Suprapubic skin (tissue), 4 donors: ENCODE data around the gene EHD3. TPM values are rescaled to one million over a fixed set of nuclear protein-coding genes. Genes with fewer than 3 reads are reported as not detected.

ENCODE experiments used
- DNase-seq, 2 donors: peaks; one replicate each; pipeline ENCODE4 v3.0.0-alpha.2; 2019; ENCODE audit warnings: low spot score in 2 of 2
- H3K27ac ChIP-seq: fragments of 200-600 bp; sonication (generic); one replicate; pipeline ENCODE4 v1.5.1; 2019
- H3K27me3 ChIP-seq: fragments of 200-600 bp; sonication (generic); one replicate; pipeline ENCODE4 v1.5.1; 2019
- H3K36me3 ChIP-seq: fragments of 200-600 bp; sonication (generic); one replicate; pipeline ENCODE4 v1.5.1; 2019
- H3K4me1 ChIP-seq: fragments of 200-600 bp; sonication (generic); one replicate; pipeline ENCODE4 v1.5.1; 2019
- H3K4me3 ChIP-seq: fragments of 200-600 bp; sonication (generic); one replicate; pipeline ENCODE4 v1.5.1; 2019; ENCODE audit warnings: mild to moderate bottlenecking
- H3K9me3 ChIP-seq: fragments of 200-600 bp; sonication (generic); one replicate; pipeline ENCODE4 v1.5.1; 2019
- EP300 ChIP-seq: sonication (generic); formaldehyde crosslinking; IDR thresholded peaks from one replicate; pipeline ENCODE4 v1.6.1; 2017; ENCODE audit warnings: antibody characterized with exemption
- POLR2A ChIP-seq, 2 donors: fragments of 450-650 bp; IDR thresholded peaks; one replicate each; pipeline ENCODE4 v1.6.1; 2017; ENCODE audit warnings: antibody characterized with exemption in 2 of 2, mild to moderate bottlenecking in 2 of 2, moderate library complexity in 2 of 2
- POLR2AphosphoS5 ChIP-seq, 3 donors: sonication (generic); formaldehyde crosslinking; IDR thresholded peaks; one replicate each; pipeline ENCODE4 v1.6.1; 2017; ENCODE audit warnings: antibody characterized with exemption in 3 of 3
- WGBS: methylation state at CpG from one replicate; pipeline ENCODE4 v1.1.5; 2018; 5-methylcytosine and 5-hydroxymethylcytosine counted together
- total RNA-seq, 4 donors: library from RNA; depleted of rRNA; stranded (reverse); fragments of >200 nt; gene quantifications; one replicate each; pipeline ENCODE4 v1.1.0, GENCODE V29; 2016
- TF ChIP-seq, protein P1 (sequence below), 2 donors: fragments of 200-600 bp in 1 of 2; fragments of 450-650 bp in 1 of 2; sonication (generic) in 1 of 2; IDR thresholded peaks; one replicate each; pipeline ENCODE4 v1.5.1; 2016 to 2019; ENCODE audit warnings: antibody characterized with exemption in 2 of 2, mild to moderate bottlenecking in 1 of 2, moderate library complexity in 1 of 2

Gene EHD3
- total RNA-seq, 4 donors from 2014 or later, result 3.9 to 7.0 (median 5.2) TPM

DNA sequence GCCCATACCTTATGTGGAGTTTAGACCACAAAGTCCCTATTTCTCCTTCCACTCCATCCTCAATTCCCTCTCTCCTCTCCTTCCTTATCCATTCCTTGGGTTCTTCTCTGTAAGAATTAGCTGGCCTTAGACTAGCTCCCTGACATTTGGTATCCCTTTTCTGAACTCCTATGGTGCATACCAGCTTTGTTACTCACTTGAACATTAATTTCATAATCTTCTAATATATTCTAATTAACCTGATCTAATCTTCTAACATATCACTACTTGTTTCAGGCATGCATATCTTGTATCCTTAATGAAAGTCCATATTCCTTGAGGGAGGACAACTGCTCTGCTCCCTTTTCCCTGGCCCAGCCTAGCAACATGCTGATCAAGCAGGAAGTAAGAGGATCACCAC is 66.4 kb downstream of the EHD3 start:
- no peak overlapping the region for H3K27ac ChIP-seq
- TF ChIP-seq EP300, result no peak
- no peak for TF ChIP-seq POLR2A (IDR thresholded peaks at IDR 0.05)
- TF ChIP-seq, protein P1, sequence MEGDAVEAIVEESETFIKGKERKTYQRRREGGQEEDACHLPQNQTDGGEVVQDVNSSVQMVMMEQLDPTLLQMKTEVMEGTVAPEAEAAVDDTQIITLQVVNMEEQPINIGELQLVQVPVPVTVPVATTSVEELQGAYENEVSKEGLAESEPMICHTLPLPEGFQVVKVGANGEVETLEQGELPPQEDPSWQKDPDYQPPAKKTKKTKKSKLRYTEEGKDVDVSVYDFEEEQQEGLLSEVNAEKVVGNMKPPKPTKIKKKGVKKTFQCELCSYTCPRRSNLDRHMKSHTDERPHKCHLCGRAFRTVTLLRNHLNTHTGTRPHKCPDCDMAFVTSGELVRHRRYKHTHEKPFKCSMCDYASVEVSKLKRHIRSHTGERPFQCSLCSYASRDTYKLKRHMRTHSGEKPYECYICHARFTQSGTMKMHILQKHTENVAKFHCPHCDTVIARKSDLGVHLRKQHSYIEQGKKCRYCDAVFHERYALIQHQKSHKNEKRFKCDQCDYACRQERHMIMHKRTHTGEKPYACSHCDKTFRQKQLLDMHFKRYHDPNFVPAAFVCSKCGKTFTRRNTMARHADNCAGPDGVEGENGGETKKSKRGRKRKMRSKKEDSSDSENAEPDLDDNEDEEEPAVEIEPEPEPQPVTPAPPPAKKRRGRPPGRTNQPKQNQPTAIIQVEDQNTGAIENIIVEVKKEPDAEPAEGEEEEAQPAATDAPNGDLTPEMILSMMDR (IDR thresholded peaks at IDR 0.05), result no peak
- no peak for TF ChIP-seq POLR2AphosphoS5 (IDR thresholded peaks at IDR 0.05)
- H3K4me3 ChIP-seq, result no peak overlapping the region
- no peaks in the 10 kb centered on the region for H3K9me3 ChIP-seq
- no peaks in the 10 kb centered on the region for H3K27me3 ChIP-seq
- DNase-seq, result no peak
- H3K36me3 ChIP-seq, result no peaks in the 10 kb centered on the region
- peaks cover 46% of the 10 kb centered on the region for H3K4me1 ChIP-seq

DNA sequence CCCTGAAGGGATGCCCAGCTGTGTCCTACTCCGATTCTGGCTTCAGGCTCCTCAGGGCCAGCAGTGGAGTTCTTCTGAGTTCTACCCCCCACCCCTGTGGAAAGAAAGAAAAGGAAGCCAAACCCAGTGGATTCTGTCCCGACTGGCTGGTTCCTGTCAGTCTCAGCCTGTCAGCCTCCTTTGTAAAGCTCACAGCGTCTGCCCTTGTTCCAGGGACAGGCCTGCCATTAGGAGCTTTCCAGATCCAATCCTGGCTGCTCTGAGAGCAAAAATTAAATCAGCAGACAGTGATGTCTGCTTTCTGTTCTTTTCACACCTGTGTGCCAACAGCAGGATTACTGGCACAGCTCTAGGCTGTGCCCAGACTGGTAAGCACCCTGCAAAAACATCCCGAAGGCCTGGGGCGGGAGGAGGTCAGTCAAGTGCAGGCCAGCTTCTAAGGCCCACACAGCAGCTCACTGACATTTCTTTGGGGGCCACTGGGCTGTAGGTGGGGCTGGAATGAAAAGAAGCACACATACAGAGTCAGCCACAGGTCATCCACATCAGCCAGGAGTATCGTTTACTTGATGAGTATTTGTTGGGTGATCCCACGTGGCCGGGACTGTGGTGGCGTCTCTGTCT is 69.1 kb downstream of the EHD3 start:
- no peak for DNase-seq
- Histone ChIP-seq H3K9me3 (no peaks in the 10 kb centered on the region), H3K27ac (peak overlapping the region; percentile 33), H3K36me3 (no peaks in the 10 kb centered on the region), H3K4me3 (no peak overlapping the region), H3K27me3 (no peaks in the 10 kb centered on the region), H3K4me1 (peaks cover 24% of the 10 kb centered on the region)
- TF ChIP-seq POLR2AphosphoS5 (IDR thresholded peaks at IDR 0.05), result no peak
- TF ChIP-seq, protein P1 (IDR thresholded peaks at IDR 0.05), result no peak
- no peak for TF ChIP-seq POLR2A (IDR thresholded peaks at IDR 0.05)
- no peak for TF ChIP-seq EP300
- 37% methylated on average over 9 of the region's 9 CpGs for WGBS

- no peaks in the 10 kb centered on the region for H3K27me3 ChIP-seq
- no peak overlapping the region for H3K27ac ChIP-seq
- no peaks in the 10 kb centered on the region for H3K9me3 ChIP-seq
- H3K36me3 ChIP-seq, result no peaks in the 10 kb centered on the region
- peaks cover 24% of the 10 kb centered on the region for H3K4me1 ChIP-seq
- DNase-seq, result no peak
- H3K4me3 ChIP-seq, result no peak overlapping the region
- TF ChIP-seq EP300, result no peak
- no peak for TF ChIP-seq POLR2AphosphoS5 (IDR thresholded peaks at IDR 0.05)
- TF ChIP-seq, protein P1 (IDR thresholded peaks at IDR 0.05), result no peak
- no peak for TF ChIP-seq POLR2A (IDR thresholded peaks at IDR 0.05)
- WGBS, result 95% methylated on average over 2 of the region's 2 CpGs
Measured at GRCh38 chr2:31304816-31305215, 70.9 kb downstream of the EHD3 start.

DNA sequence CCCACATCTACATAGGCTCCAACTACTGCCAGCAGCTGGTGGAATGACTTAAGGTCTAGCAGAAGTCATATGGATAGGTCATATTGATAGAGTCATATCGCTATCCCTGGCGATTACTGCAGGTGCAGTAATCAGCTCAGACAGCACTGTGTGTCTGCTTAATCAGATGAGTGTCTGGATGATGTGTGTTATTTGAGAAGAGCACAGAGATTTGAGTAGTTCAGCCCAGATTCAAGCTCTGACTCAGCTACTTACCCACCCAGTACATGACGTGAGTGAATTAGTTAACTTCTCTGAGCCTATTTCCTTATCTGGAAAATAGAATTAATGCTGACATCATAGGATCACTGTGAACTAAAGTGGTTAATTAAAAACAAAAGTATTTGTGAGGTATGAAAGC is 78.9 kb downstream of the EHD3 start:
- H3K27me3 ChIP-seq, result no peaks in the 10 kb centered on the region
- H3K4me1 ChIP-seq, result peaks cover under 1% of the 10 kb centered on the region
- H3K9me3 ChIP-seq, result no peaks in the 10 kb centered on the region
- H3K4me3 ChIP-seq, result no peak overlapping the region
- H3K27ac ChIP-seq, result no peak overlapping the region
- no peaks in the 10 kb centered on the region for H3K36me3 ChIP-seq
- 95% methylated on average over 3 of the region's 3 CpGs for WGBS
- DNase-seq, result no peak
- TF ChIP-seq EP300, result no peak
- no peak for TF ChIP-seq POLR2AphosphoS5 (IDR thresholded peaks at IDR 0.05)
- TF ChIP-seq, protein P1 (IDR thresholded peaks at IDR 0.05), result no peak
- TF ChIP-seq POLR2A (IDR thresholded peaks at IDR 0.05), result no peak

DNA sequence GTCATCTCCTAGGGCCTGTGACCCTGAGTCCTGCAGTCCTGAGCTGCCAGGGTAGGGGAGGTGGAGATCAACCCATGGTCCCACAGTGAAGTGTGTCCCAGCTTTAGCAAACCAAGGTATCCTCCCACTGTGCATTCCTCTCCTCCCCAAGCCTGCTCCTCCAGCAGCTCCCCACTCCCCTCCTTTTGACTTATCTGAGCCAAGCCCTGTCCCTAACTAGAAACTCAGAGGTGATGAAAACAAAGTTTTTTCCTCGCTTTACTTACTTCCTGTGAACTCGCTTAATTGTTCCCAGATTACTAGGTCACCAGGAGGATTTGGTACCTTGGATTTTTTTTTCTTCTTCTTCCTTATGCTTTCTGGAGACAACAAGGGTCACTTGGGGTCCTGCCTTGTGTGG is 80.8 kb downstream of the EHD3 start:
- no peak overlapping the region for H3K27ac ChIP-seq

More for the DNA sequence above, 80.8 kb downstream of the EHD3 start:
- no peak overlapping the region for H3K4me3 ChIP-seq
- no peaks in the 10 kb centered on the region for H3K9me3 ChIP-seq
- TF ChIP-seq POLR2A (IDR thresholded peaks at IDR 0.05) (no peak), POLR2AphosphoS5 (IDR thresholded peaks at IDR 0.05) (no peak), EP300 (no peak)
- TF ChIP-seq, protein P1 (IDR thresholded peaks at IDR 0.05), result no peak
- no peaks in the 10 kb centered on the region for H3K27me3 ChIP-seq
- peaks cover 11% of the 10 kb centered on the region for H3K4me1 ChIP-seq
- no peaks in the 10 kb centered on the region for H3K36me3 ChIP-seq
- DNase-seq, result no peak
- 95% methylated on average over 2 of the region's 2 CpGs for WGBS
